Measurements from ENCODE around the gene CACNB1.

GRCh38 chr17:39123627-39124026, 73.8 kb downstream of the CACNB1 start:
- TF ChIP-seq EZH2 (IDR thresholded peaks at IDR 0.05; ENCODE audit: insufficient read depth, poor library complexity, severe bottlenecking) (no peak), EZH2phosphoT487 (IDR thresholded peaks at IDR 0.05; ENCODE audit: insufficient read depth, low read depth) (no peak)
